K562 (cell line): ENCODE results near the gene DGKA. TPM values are rescaled to one million over a fixed set of nuclear protein-coding genes. Genes with fewer than 3 reads are reported as not detected.

Experiments
- ATAC-seq: fragments of 200-7000 bp; cut with Tn5 transposase; 3 replicates; pipeline ENCODE4 v1.9.1; 2020; ENCODE audit warnings: moderate library complexity
- BruUV-seq: library from RNA; stranded (reverse); fragments of 400-500 nt; replicated peaks from 2 replicates; lab custom pipeline; 2021; lab: Mats Ljungman, UMichigan
- CTCF ChIA-PET: fragments of 300-600 bp; formaldehyde crosslinking; extraction: SDS; loops from one replicate; lab custom pipeline; 2021; ENCODE audit warnings: low intra/inter-chr PET ratio; lab: Yijun Ruan, JAX
- POLR2A ChIA-PET: fragments of 300-600, 350-650 bp; sonication (Branson Sonifier 250); formaldehyde crosslinking; extraction: SDS; loops from one replicate; lab custom pipeline; 2021; ENCODE audit warnings: antibody characterized with exemption, inconsistent platforms; lab: Yijun Ruan, JAX
- DNase-seq, 4 experiments: peaks; one replicate each; pipeline versions ENCODE4 v3.0.0 to v3.0.0-alpha.2; 2011 to 2018; ENCODE audit warnings: low spot score in 3 of 4, mixed read lengths in 3 of 4; ENCODE audit errors: extremely low read depth in 1 of 4
- FAIRE-seq: peaks from 2 replicates; lab custom pipeline; 2011; peaks lifted over from hg19 to GRCh38; lab: Jason Lieb, UNC
- H2AFZ ChIP-seq: 2 replicates; pipeline ENCODE4 v1.6.0; 2011; ENCODE audit warnings: low read depth, low read length, control low read depth, inconsistent platforms
- H3K27ac ChIP-seq: fragments of 200-600 bp; 3 replicates; pipeline ENCODE4 v1.8.0; 2011; ENCODE audit warnings: low read depth, mild to moderate bottlenecking, control low read depth, inconsistent platforms, low read length, moderate library complexity, mixed read lengths; ENCODE audit errors: extremely low read depth
- H3K27me3 ChIP-seq, 2 experiments: fragments of 300-600 bp in 1 of 2; 2 replicates in 1 of 2; 3 replicates in 1 of 2; pipeline versions ENCODE4 v1.6.0 to v1.8.0; 2011; ENCODE audit warnings: inconsistent platforms in 2 of 2, low read length in 2 of 2, mild to moderate bottlenecking in 1 of 2, mixed read lengths in 1 of 2, moderate library complexity in 1 of 2; ENCODE audit not compliant: control insufficient read depth in 2 of 2, insufficient read depth in 2 of 2
- H3K36me3 ChIP-seq: fragments of 300-600 bp; 3 replicates; pipeline ENCODE4 v1.8.0; 2011; ENCODE audit warnings: mild to moderate bottlenecking, low read length, inconsistent platforms; ENCODE audit not compliant: control insufficient read depth, insufficient read depth
- H3K4me1 ChIP-seq, 2 experiments: fragments of 200-600 bp in 1 of 2; replicated peaks in 1 of 2; 2 replicates in 1 of 2; 3 replicates in 1 of 2; pipeline versions ENCODE4 v1.5.1 to v1.8.0; 2011; ENCODE audit warnings: inconsistent platforms in 2 of 2, low read length in 2 of 2, mild to moderate bottlenecking in 1 of 2, mixed read lengths in 1 of 2, moderate library complexity in 1 of 2; ENCODE audit not compliant: control insufficient read depth in 2 of 2, insufficient read depth in 2 of 2
- H3K4me2 ChIP-seq: 2 replicates; pipeline ENCODE4 v1.6.1; 2011; ENCODE audit warnings: low read length, control low read depth, inconsistent platforms, mixed read lengths; ENCODE audit not compliant: insufficient read depth
- H3K4me3 ChIP-seq: fragments of 200-600 bp; sonication (generic), shearing (Covaris generic); 2 replicates; pipeline ENCODE4 v1.5.1; 2016; ENCODE audit warnings: control low read depth, inconsistent platforms
- H3K79me2 ChIP-seq: fragments of 200-600 bp; 3 replicates; pipeline ENCODE4 v1.8.0; 2011; ENCODE audit warnings: low read length, inconsistent platforms; ENCODE audit not compliant: control insufficient read depth, insufficient read depth
- H3K9ac ChIP-seq, 2 experiments: 2 replicates each; pipeline versions ENCODE4 v1.6.0 to v1.6.1; 2011; ENCODE audit warnings: low read depth in 2 of 2, low read length in 2 of 2, control low read depth in 1 of 2, inconsistent platforms in 1 of 2, mild to moderate bottlenecking in 1 of 2, mixed read lengths in 1 of 2; ENCODE audit not compliant: insufficient read depth in 1 of 2
- H3K9me1 ChIP-seq: one replicate; pipeline ENCODE4 v1.6.0; 2011; ENCODE audit warnings: inconsistent platforms, mild to moderate bottlenecking, low read length, moderate library complexity; ENCODE audit not compliant: control insufficient read depth, insufficient read depth
- H3K9me3 ChIP-seq: replicated peaks from 2 replicates; pipeline ENCODE4 v1.5.1; 2011; ENCODE audit warnings: low read depth, low read length, inconsistent platforms; ENCODE audit not compliant: control insufficient read depth, insufficient read depth
- H4K20me1 ChIP-seq: replicated peaks from 2 replicates; pipeline ENCODE4 v1.6.1; 2011; ENCODE audit warnings: low read length, inconsistent platforms, mixed read lengths; ENCODE audit not compliant: control insufficient read depth, insufficient read depth
- BCOR ChIP-seq: fragments of 450-650 bp; IDR thresholded peaks from 2 replicates; pipeline ENCODE4 v1.6.1; 2016
- DPF2 ChIP-seq: fragments of 450-650 bp; IDR thresholded peaks from 2 replicates; pipeline ENCODE4 v1.6.1; 2016
- FIP1L1 ChIP-seq: fragments of 200-400 bp; formaldehyde crosslinking; IDR thresholded peaks from 2 replicates; pipeline ENCODE4 v1.6.1; 2018; ENCODE audit warnings: mild to moderate bottlenecking, low read depth, low read length; ENCODE audit not compliant: poor library complexity, severe bottlenecking
- NFE2L1 ChIP-seq: fragments of 450-650 bp; IDR thresholded peaks from 2 replicates; pipeline ENCODE4 v1.6.1; 2016; ENCODE audit warnings: missing genetic modification characterization, low read depth, mild to moderate bottlenecking, missing compliant biosample characterization, moderate library complexity, borderline replicate concordance
- NFRKB ChIP-seq: fragments of 450-650 bp; IDR thresholded peaks from 2 replicates; pipeline ENCODE4 v1.6.1; 2016; ENCODE audit warnings: low read depth
- RBM25 ChIP-seq: fragments of 200-400 bp; formaldehyde crosslinking; IDR thresholded peaks from 2 replicates; pipeline ENCODE4 v1.6.1; 2018; ENCODE audit warnings: low read length, low read depth, moderate library complexity; ENCODE audit not compliant: severe bottlenecking
- RFX1 ChIP-seq: fragments of 450-650 bp; IDR thresholded peaks from 2 replicates; pipeline ENCODE4 v1.6.1; 2016; ENCODE audit warnings: mild to moderate bottlenecking, moderate library complexity
- ZNF121 ChIP-seq: sonication (generic); formaldehyde crosslinking; conservative IDR thresholded peaks from 2 replicates; pipeline ENCODE4 v1.8.0; 2022; ENCODE audit warnings: missing genetic modification reagents
- ZNF695 ChIP-seq: fragments of 450-650 bp; formaldehyde crosslinking; IDR thresholded peaks from 2 replicates; pipeline ENCODE4 v1.4.0; 2020; ENCODE audit warnings: mild to moderate bottlenecking, moderate library complexity
- ZNF696 ChIP-seq: fragments of 250-450 bp; sonication (Bioruptor Pico); conservative IDR thresholded peaks from 2 replicates; pipeline ENCODE4 v1.4.0; 2020; ENCODE audit warnings: mild to moderate bottlenecking, moderate library complexity
- WGBS: fragments of 100-300 bp; shearing (Covaris generic); methylation state at CpG from one replicate; pipeline ENCODE4 v1.1.6; 2016; ENCODE audit warnings: low coverage, mixed read lengths; ENCODE audit not compliant: insufficient coverage; ENCODE audit errors: missing lambda C conversion rate; 5-methylcytosine and 5-hydroxymethylcytosine counted together
- in situ Hi-C: fragments of 300-500 bp; cut with MboI; formaldehyde crosslinking; loops from 4 replicates; pipeline ENCODE4 v1.15.0; 2018; ENCODE audit warnings: inconsistent platforms, mixed read lengths
- intact Hi-C: fragments of 100-400 bp; cut with micrococcal nuclease; formaldehyde crosslinking; loops from 2 replicates; pipeline ENCODE4 v1.14.2; 2022
- polyA plus RNA-seq, 8 experiments: library from polyadenylated mRNA; depleted of rRNA in 4 of 8; stranded (reverse) in 5 of 8; unstranded in 3 of 8; fragments of >200 nt; fragmentation: Nextera tagmentation in 2 of 8; fragmentation: Illumina TruSeq in 1 of 8; extraction: Ambion mirVana in 2 of 8; extraction: Trizol in 1 of 8; gene quantifications; 2 replicates each; pipeline versions ENCODE4 v1.2.1 to v1.2.3, GENCODE V29; 2011 to 2014; ENCODE audit warnings: inconsistent platforms in 1 of 8, missing spikeins in 1 of 8
- total RNA-seq, 7 experiments: library from RNA; depleted of rRNA in 6 of 7; stranded (reverse); fragments of >200 nt in 6 of 7; fragmentation: Illumina TruSeq in 2 of 7; extraction: Trizol in 2 of 7; gene quantifications; 2 replicates each; pipeline versions ENCODE4 v1.2.1 to v1.2.3, GENCODE V29; 2011 to 2021; ENCODE audit warnings: low replicate concordance in 1 of 7
- TF ChIP-seq, protein P1 (sequence below): sonication (generic); formaldehyde crosslinking; IDR thresholded peaks from 2 replicates; pipeline ENCODE4 v1.8.0; 2022; ENCODE audit warnings: missing genetic modification reagents, mild to moderate bottlenecking, borderline replicate concordance

The DGKA gene
- total and polyA plus RNA-seq, 9 of the 15 experiments (the other 6 are each of a cell fraction or from before 2014, with no cell fraction given) = 3.4 to 12.4 (median 6.2) TPM

GRCh38 chr12:55891310-55891709 is 39.7 kb upstream of the DGKA start:
- intact Hi-C loops = no loop called here
- H3K79me2 ChIP-seq = no peaks in the 10 kb centered on the region

DNA sequence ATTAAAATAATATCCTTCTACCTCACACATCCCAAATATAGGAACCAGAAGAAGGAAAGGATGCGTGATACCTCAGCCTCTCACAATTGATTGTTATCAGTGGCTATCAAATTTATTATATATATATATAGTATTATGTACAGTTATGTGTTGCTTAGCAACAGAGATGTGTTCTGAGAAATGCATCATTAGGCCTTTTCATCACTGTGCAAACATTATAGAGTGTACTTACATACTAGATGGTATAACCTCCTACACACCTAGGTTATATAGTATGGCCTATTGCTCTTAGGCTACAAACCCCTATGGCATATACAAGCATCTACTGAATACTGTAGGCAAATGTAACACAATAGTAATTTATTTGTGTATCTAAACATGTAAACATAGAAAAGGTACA is 37.2 kb upstream of the DGKA start:
- H3K79me2 ChIP-seq = no peaks in the 10 kb centered on the region
- no peak for DNase-seq
- H3K27me3 ChIP-seq = no peaks in the 10 kb centered on the region
- no peak overlapping the region for H3K4me3 ChIP-seq
- H3K9ac ChIP-seq = no peak overlapping the region
- no peak overlapping the region for H3K4me2 ChIP-seq
- no peak for FAIRE-seq
- POLR2A ChIA-PET = interaction anchor here (0.6 to 2.8 kb wide), 3 partner anchors 8 to 47 kb away, joined by 3 to 8 read pairs (median 4); no protein-coding TSS in a partner anchor
- H3K9me3 ChIP-seq = no peaks in the 10 kb centered on the region
- CTCF ChIA-PET = no interaction called here
- in situ Hi-C loops (no loop called here), intact Hi-C loops (no loop called here)
- WGBS = 100% methylated on average over 1 of the region's 1 CpG
- H2AFZ ChIP-seq = no peak overlapping the region
- no peaks in the 10 kb centered on the region for H3K9me1 ChIP-seq
- H3K36me3 ChIP-seq = no peaks in the 10 kb centered on the region
- no TSS peak for BruUV-seq
- TF ChIP-seq RFX1 = peak; percentile 69
- TF ChIP-seq ZNF695 (CRISPR knock-in tag) = no peak
- no peak for TF ChIP-seq NFE2L1 (tag)
- no peaks in the 10 kb centered on the region for H4K20me1 ChIP-seq
- peaks cover 0 to under 1% of the 10 kb centered on the region in 2 experiments; a peak in 1 of 5 replicates for H3K4me1 ChIP-seq
- no peak overlapping the region for H3K27ac ChIP-seq
- no peak for ATAC-seq

More at GRCh38 chr12:55891310-55891709, 39.7 kb upstream of the DGKA start:
- Histone ChIP-seq H3K9me3 (no peaks in the 10 kb centered on the region), H3K27ac (no peak overlapping the region), H3K27me3 (no peaks in the 10 kb centered on the region), H3K4me3 (no peak overlapping the region), H3K4me2 (no peak overlapping the region), H3K4me1 (no peaks in the 10 kb centered on the region), H2AFZ (no peak overlapping the region), H3K36me3 (no peaks in the 10 kb centered on the region), H3K9me1 (no peaks in the 10 kb centered on the region), H4K20me1 (no peaks in the 10 kb centered on the region), H3K9ac (no peak overlapping the region)
- BruUV-seq = no TSS peak
- DNase-seq = no peak
- 32% methylated on average over 3 of the region's 4 CpGs for WGBS
- in situ Hi-C loops = no loop called here
- POLR2A ChIA-PET = no interaction called here
- TF ChIP-seq ZNF696 (CRISPR knock-in tag) (no peak), DPF2 (no peak), NFRKB (no peak), BCOR (peak; percentile 59), RBM25 (peak; percentile 39), FIP1L1 (no peak), ZNF121 (CRISPR knock-in tag) (peak; percentile 97)
- TF ChIP-seq, protein P1, sequence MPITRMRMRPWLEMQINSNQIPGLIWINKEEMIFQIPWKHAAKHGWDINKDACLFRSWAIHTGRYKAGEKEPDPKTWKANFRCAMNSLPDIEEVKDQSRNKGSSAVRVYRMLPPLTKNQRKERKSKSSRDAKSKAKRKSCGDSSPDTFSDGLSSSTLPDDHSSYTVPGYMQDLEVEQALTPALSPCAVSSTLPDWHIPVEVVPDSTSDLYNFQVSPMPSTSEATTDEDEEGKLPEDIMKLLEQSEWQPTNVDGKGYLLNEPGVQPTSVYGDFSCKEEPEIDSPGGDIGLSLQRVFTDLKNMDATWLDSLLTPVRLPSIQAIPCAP (CRISPR knock-in tag) = no peak
- no peak for ATAC-seq
- CTCF ChIA-PET = no interaction called here
- no peak for FAIRE-seq
